ENCODE measurements around the gene IGSF9.

IGSF9 gene

GRCh38 chr1:159968901-159969300 is 23.5 kb upstream of the IGSF9 start:
- no peaks in the 10 kb centered on the region for H3K79me2 ChIP-seq (ENCODE audit: low read length)
- H2AFZ ChIP-seq (ENCODE audit: low read length): no peak overlapping the region
- no peaks in the 10 kb centered on the region for H3F3A ChIP-seq (ENCODE audit: insufficient read depth, low read length)
- no peak for DNase-seq
- H4K20me1 ChIP-seq (ENCODE audit: insufficient read depth, low read length): no peaks in the 10 kb centered on the region
- no peaks in the 10 kb centered on the region for H3K9me3 ChIP-seq (replicated peaks; ENCODE audit: insufficient read depth, low read length)
- no peak overlapping the region for H3K27ac ChIP-seq (ENCODE audit: low read length)
- H3K9me2 ChIP-seq (replicated peaks; ENCODE audit: insufficient read depth, low read length): no peaks in the 10 kb centered on the region
- no peaks in the 10 kb centered on the region for H3K27me3 ChIP-seq (replicated peaks; ENCODE audit: insufficient read depth, low read length)
- H3K4me3 ChIP-seq (ENCODE audit: low read length): no peak overlapping the region
- TF ChIP-seq CTCF (IDR thresholded peaks at IDR 0.05; ENCODE audit: low read length): no peak
- no peak for TF ChIP-seq EZH2phosphoT487 (IDR thresholded peaks at IDR 0.05; ENCODE audit: low read length)
- TF ChIP-seq EZH2 (optimal IDR thresholded peaks at IDR 0.05; ENCODE audit: low read depth, low read length): no peak
- H3K9ac ChIP-seq (ENCODE audit: low read length): no peak overlapping the region
- H3K36me3 ChIP-seq (replicated peaks; ENCODE audit: insufficient read depth, low read length): no peaks in the 10 kb centered on the region
- H3K4me2 ChIP-seq (ENCODE audit: low read depth, low read length): no peak overlapping the region
- H3K4me1 ChIP-seq (ENCODE audit: low read length): no peaks in the 10 kb centered on the region

- Histone ChIP-seq H2AFZ (ENCODE audit: low read length) (no peak overlapping the region), H3K4me2 (ENCODE audit: low read depth, low read length) (no peak overlapping the region), H3K4me3 (ENCODE audit: low read length) (no peak overlapping the region), H3K9me3 (replicated peaks; ENCODE audit: insufficient read depth, low read length) (no peaks in the 10 kb centered on the region), H3K9ac (ENCODE audit: low read length) (no peak overlapping the region), H3K36me3 (replicated peaks; ENCODE audit: insufficient read depth, low read length) (no peaks in the 10 kb centered on the region), H3K4me1 (ENCODE audit: low read length) (no peaks in the 10 kb centered on the region), H3K79me2 (ENCODE audit: low read length) (no peaks in the 10 kb centered on the region), H3K27me3 (replicated peaks; ENCODE audit: insufficient read depth, low read length) (no peaks in the 10 kb centered on the region), H3K9me2 (replicated peaks; ENCODE audit: insufficient read depth, low read length) (no peaks in the 10 kb centered on the region), H3K27ac (ENCODE audit: low read length) (no peak overlapping the region), H3F3A (ENCODE audit: insufficient read depth, low read length) (no peaks in the 10 kb centered on the region), H4K20me1 (ENCODE audit: insufficient read depth, low read length) (no peaks in the 10 kb centered on the region)
- DNase-seq: no peak
- TF ChIP-seq CTCF (IDR thresholded peaks at IDR 0.05; ENCODE audit: low read length): no peak
- no peak for TF ChIP-seq EZH2 (optimal IDR thresholded peaks at IDR 0.05; ENCODE audit: low read depth, low read length)
- TF ChIP-seq EZH2phosphoT487 (IDR thresholded peaks at IDR 0.05; ENCODE audit: low read length): no peak
Observed at GRCh38 chr1:159965263-159965662, 19.9 kb upstream of the IGSF9 start.

GRCh38 chr1:159964144-159964543 is 18.7 kb upstream of the IGSF9 start:
- Histone ChIP-seq H3K9ac (ENCODE audit: low read length) (no peak overlapping the region), H2AFZ (ENCODE audit: low read length) (no peak overlapping the region), H3K9me3 (replicated peaks; ENCODE audit: insufficient read depth, low read length) (no peaks in the 10 kb centered on the region), H3K27ac (ENCODE audit: low read length) (no peak overlapping the region), H3K36me3 (replicated peaks; ENCODE audit: insufficient read depth, low read length) (no peaks in the 10 kb centered on the region), H3F3A (ENCODE audit: insufficient read depth, low read length) (no peaks in the 10 kb centered on the region), H3K4me2 (ENCODE audit: low read depth, low read length) (no peak overlapping the region), H3K4me3 (ENCODE audit: low read length) (no peak overlapping the region), H3K27me3 (replicated peaks; ENCODE audit: insufficient read depth, low read length) (no peaks in the 10 kb centered on the region), H4K20me1 (ENCODE audit: insufficient read depth, low read length) (no peaks in the 10 kb centered on the region), H3K79me2 (ENCODE audit: low read length) (no peaks in the 10 kb centered on the region), H3K9me2 (replicated peaks; ENCODE audit: insufficient read depth, low read length) (no peaks in the 10 kb centered on the region), H3K4me1 (ENCODE audit: low read length) (no peaks in the 10 kb centered on the region)
- no peak for TF ChIP-seq CTCF (IDR thresholded peaks at IDR 0.05; ENCODE audit: low read length)
- no peak for TF ChIP-seq EZH2phosphoT487 (IDR thresholded peaks at IDR 0.05; ENCODE audit: low read length)
- TF ChIP-seq EZH2 (optimal IDR thresholded peaks at IDR 0.05; ENCODE audit: low read depth, low read length): no peak
- no peak for DNase-seq

Measured in MM.1S (cell line).